Amygdala (tissue), 56 donors: ENCODE measurements around the gene CDYL2.

Source experiments
- DNase-seq, 56 donors: peaks; one replicate each; lab custom pipeline; 2025; lab: John Stamatoyannopoulos, UW

Gene CDYL2

DNA sequence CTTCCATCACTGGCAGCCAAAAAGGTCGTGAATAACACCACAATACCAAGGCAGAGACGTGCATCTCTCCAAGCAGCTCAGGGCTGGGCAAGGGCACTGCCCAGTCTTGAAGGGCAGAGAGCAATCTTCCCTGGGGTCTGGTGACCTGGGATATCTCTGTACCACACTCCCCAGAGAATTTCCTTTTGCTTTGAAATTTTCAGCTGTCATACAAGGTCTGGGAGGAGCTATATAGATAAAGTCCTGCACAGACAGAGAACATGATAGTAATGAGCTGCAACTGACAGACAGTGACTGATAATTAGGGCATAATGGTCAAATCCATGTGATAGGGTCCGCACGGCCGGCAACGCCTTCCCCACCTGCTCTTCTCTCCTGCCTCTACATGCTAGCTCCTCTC is 195.5 kb downstream of the CDYL2 start:
- DNase-seq: no peak

DNA sequence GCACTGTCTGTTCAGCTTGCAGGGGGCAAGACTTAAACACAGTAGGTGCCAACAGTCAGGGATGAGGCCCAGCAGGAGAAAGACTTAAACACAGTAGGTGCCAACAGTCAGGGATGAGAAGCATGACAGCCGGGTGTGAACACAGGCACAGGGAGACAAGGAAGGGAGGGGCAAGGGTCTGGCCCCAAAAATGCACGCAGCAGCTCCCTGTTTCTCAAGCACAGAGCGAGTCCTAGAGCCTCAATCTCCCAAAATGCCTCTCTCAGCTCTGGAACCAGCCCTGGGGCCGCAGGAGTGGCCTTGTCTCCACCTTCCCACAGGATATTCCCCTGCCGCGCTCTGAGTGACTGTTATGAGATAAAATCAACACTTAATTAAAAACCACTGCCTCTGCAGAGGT is 197.2 kb downstream of the CDYL2 start:
- DNase-seq: no peak

DNA sequence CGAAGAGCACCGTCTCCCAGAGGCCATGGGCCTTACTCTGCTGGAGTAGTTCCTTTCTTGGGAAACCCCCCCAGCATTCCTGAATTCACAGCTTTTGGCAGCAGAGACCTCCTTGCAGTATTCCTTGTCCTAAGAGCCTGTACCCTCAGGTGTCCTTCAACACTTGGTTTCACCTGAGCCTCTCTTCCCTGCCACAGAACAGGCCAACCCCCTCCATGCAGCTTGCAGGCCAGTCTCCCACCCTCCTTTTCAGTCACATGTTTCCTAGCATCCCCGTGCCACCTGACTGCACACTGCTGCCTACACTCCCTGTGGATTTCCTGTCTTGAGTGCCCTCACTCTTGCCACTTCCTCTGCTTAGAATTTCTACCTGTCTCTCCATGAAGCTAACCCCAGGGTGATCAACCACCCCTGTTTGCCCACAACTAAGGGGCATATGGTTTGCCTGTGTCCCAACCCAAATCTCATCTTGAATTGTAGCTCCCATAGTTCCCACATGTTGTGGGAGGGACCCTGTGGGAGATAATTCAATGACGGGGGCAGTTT is 198.1 kb downstream of the CDYL2 start:
- no peak for DNase-seq

DNA sequence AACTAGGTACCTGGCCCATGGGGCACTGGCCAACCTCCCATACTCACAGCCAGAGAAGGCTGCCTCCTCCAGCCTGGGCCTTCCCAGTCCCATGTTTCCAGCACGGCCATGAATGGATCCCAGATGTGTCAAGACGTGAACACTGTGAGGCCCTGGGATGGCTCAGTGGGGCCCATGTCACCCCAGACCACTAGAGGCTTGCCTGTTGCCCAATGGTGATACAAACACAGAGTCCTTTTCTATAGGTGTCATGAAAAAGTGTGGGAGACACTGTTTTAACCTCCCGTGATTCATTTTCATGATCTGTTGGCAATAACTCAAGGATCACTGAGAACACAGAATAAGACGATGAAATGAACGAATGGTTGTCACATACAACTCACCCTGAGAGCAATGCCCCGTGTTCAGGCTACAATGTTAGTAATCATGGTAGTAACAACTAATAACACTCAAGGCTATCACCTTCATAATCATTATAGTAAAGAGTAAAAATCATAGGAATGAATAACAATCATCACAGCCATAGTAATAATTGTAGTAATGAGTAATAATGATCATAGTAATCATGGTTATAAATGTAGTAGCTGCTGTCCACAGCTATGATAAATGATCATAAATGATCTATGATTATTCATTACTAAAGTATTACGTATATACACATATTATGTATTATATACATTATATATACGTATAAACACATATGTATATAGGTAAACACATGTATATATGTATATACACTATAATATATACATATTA is 199.6 kb downstream of the CDYL2 start:
- DNase-seq: no peak

DNA sequence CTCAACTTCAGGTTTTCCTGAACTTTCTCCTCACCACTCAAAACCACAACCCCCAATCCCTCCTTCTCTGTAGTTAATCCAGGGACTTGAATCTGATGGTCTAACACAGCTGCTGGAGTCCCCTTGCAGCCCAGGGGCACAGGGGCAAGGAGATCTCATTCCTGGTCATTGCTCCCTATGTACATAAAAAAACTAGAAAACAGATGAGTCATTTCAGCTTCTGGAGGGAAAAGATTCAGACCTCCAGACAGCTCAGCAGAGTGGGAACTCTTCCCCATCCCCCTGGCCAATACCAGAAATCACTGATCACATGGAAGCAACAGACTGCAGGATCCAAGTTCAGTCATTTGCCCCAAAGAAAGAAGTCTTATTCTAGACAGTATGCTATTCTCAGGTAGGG is 201.5 kb downstream of the CDYL2 start:
- no peak for DNase-seq

DNA sequence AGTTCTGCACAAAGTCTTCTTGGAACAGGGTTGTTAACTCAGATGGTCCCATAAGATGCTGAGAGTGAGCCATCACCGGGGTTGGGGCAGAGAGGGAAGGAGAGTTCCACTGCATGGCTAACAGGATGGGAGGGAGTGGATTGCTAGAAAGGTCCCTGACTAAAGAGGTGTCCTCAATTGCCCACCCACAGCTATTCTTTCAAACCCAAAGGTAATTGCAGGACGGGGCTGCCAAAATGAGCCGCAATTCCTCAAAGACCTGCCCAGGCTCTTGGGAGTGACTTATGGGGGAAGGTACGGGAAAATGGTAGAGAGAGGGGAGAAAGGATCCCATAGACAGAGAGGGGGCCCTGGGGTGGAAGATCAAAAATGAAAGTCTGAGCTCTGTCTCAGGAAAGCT is 203.2 kb downstream of the CDYL2 start:
- DNase-seq: no peak

DNA sequence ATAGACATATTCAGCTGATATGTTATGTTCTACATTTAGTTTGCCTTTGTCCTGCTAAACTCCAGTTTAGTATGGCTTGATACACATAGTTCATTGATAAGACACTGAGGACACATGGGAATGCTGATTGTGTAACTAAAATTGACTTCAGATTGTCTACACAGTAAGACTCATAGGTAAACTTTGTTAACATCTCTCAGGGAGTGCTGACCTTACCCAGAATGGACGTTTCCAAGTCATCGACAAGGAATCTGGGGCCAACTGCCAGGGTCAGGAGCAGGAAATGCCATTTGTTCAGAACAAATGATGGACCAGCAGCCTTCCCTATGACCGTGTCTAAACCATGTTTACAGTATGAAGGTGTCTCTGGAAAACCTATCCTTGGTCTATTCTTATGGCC is 204.9 kb downstream of the CDYL2 start:
- no peak for DNase-seq

DNA sequence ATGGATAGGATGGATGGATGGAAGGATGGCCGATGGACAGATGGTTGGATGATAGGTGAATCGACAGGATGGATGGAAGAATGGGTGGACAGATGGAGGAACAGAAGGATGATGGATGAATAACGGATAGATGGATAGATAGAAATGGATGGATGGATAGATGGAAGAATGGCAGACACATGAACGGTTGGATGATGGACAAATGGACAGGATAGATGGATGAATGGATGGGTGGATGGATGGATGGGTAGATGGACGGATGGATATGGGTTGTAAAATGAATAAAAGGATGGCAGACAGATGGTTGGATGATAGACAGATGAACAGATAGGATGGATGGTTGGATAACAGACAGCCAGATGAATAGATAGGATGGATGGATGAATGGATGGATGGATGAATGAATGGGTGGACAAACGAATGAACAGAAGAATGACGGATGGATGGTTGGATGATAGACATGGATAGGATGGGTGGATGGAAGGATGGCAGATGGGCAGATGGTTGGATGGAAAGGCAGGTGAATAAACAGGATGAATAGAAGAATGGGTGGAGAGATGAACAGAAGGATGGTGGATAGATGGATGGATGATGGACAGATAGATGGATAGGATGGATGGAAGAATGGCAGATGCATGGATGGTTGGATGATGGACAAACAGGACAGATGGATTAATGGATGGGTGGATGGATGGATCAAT is 207.7 kb downstream of the CDYL2 start:
- no peak for DNase-seq

DNA sequence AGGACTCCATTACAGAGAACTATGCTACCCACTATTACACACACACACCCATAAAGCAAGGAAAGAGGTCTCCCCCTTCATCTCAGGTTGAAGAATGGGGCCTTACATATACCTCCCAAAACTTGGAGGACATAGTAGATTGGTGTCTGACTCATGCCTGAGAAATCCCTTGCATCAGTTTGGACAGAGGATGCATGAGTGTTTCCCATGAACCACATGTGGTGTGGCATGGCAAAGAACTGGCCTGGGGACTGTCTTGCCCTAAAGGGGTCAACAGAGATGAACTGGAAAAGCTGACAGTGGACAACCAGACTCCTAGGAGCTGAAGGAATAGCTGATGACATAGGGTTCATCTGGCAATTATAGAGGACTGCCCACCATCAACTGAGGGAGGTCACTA is 209.6 kb downstream of the CDYL2 start:
- DNase-seq: no peak

DNA sequence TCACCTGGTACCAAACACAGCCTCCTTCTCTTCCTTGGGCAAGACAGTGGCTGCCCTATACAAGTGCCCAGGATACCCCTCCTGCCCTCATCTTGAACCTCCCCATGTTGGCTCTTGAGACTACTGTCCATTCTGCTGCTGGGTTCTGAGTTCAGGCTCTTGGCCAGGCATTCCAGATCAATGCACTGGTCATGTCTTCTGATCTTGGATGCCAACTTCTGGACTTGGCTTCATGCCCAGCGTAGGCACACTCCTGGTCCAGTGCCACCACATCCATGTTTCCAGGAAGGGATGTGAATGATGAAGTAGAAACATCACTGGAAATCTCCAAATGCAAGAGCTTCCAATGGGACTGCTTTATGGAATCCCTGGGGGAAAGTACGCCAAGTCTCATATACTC is 212.1 kb downstream of the CDYL2 start:
- no peak for DNase-seq

DNA sequence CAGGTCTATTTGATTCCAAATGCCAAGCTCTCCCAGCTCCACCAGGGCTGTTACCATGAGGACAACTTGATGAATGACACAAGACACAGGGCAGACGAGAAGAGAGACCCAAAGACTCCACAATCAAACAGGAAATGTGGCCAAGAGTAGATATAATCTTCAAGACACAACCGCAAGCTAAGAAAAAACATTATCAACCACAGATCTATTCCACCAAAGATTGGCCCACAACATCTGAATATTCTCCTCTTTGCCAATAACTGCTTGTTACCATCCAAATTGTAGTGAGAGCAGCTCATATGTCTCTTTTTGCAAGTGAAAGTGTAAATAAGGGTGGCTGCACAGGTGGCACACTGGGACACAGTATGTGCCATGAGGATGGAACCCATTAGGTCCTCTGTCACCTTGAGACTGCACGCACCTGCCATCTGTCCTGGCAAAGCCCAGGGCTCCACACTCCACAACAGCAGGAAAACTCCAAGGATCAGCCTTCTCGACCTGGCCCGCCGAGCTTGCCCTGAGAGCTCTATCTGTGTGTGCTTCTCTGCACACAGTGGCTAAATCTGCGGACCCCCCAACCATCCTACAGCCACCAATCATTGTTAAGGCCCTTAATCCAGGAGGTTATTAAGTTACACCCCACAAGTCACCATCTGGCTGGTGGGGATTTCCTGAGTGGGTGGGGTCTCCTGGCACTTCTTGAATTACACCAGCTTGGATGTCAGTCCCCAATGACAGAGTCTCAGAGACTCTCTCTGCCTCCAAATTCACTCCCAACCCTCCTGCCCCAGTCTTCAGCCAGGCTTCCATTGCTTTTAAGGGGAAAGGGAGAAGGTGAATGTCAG is 213.1 kb downstream of the CDYL2 start:
- no peak for DNase-seq

DNA sequence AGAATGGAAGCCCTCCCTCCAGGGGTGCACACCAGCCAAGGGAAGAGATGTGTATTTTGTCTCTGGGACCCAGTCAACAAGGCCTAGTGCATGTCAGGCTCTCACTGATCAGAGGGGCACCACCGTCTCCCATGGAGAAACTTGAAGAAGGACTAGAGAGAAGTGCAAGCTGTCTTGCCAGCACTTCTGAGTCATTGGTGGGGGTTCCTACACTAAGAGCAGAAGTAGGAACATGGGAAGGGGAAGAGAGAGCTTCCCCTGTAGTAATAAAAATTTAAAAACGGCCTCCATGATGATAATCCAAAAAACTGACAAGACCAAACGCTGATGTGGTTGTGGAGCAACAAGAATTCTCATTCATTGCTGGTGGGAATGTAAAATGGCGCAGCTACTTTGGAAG is 217.3 kb downstream of the CDYL2 start:
- no peak for DNase-seq

DNA sequence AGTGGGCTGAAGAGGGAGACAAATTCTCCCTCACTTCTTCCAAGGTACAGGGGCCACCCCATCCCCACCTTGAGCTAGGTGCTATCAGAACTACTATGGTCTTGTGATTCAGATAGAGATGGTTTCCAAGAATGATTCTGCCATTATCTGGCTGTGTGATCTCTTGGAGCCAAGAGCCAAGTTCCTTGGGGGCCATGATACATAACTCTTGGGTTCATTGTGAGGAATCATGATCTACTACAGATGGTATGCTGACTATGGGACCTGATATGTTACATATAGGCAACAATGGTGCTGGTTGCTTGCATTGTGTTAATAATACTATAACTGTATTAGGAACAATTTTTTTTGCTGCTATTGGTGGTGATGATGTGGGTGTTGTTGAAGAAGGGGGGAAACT is 217.9 kb downstream of the CDYL2 start:
- no peak for DNase-seq

DNA sequence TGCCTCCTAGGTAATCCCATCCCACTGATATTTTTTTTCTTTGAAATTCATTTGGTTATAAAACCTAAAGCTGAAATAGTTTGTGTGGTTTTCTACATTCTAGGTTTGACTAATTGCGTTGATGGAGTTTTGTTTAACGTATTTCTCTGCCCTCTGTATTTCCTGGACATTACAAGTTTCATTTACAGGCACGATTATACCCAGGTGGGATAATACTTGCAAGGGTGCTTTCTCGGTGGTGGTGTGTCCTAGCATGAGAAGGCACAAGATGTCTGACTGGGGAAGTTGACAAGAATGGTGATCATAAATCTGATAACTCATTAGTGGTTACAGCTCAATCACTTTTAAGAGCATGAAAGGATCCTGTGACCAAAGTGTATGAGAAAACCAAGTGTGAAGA is 218.6 kb downstream of the CDYL2 start:
- no peak for DNase-seq

DNA sequence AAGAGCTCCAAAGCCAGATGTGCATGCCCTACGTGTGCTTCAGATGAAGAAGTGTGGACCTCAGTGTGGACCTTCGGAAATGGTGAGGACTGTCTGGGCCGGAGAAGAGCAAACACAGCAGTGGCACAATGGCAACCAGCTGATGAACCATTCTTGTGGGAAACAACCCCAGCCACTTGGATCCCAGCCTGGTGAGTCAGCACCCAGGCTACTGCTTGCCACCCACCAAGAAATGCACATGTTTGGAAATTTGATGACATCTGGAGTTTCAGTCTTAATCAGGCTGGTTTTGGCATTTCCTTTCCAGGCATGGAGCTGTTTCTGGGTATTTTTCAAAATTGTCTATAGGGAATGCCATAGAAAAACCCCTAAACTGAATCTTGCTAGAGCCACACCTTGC is 220.9 kb downstream of the CDYL2 start:
- DNase-seq: peak in 2 of 56 donors; percentile 2 to 5

DNA sequence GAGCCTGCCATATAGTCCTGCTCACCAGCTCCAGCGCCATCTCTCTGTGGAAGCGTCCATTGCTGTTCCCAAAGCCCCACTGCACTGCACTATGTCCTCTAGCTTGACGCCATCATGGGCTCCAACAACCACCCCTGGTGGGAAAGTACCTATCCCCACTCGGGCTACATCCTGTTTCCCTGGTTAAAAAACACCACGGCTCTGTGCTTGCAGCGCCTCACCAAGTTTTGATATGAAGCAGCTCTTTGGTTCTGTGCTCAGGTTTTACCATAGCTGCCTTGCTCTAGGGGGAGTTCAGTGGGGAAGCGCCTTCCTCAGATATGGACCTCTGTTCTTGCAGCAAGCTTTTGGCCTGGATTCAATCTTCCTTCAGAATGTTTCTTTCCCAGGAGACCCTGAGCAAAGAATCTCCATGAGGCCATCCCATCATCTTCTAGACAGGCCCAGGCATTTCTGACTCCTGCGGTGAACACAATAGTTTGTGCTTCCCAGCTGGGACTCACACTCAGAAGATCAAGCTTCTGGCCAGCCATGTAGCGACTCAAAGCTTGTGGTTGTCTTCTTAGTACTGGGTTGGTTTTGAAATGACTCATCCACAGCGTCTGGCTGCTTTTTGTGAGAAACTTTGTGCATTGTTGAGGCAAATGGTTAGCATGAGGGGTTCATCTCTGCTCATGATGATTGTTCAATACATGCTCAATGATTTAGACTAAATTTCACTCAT is 224.1 kb downstream of the CDYL2 start:
- no peak for DNase-seq

DNA sequence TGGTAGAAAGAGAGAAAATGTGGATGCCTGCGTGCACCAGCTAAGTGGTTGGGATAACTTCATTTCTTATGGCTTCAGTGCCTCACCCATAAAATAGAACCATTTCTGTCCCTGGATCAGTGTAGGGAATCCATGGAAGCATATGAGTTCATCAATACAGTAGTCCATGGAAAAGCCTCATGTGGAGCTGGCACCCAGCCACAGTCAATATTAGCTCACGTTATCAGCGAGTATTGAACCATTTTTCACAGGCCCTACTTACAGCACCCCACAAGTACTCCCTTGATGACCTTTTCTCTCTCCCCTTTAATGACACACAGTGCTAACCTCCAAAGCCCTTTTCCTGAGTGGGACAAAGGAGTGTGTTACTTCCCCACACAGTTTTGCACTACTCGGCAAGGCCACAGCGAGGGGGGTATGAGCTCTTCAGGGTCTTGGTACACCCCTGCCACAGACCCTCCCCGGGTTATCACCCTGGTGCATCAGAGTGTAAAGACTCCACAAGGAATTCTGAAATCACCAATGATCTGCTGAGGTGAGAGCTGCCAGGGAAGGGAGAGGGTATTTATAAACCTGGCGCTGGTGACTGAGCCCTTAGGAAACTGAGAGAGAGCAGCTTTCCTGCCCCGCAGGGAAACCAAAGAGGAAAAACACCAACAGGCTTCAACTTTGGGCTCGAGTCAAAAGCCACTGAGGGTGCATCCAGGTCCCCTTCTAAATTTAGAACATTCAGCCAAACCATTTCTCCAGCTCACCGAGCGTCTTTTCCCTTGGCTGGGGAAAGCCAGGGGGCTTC is 226.7 kb downstream of the CDYL2 start:
- no peak for DNase-seq

DNA sequence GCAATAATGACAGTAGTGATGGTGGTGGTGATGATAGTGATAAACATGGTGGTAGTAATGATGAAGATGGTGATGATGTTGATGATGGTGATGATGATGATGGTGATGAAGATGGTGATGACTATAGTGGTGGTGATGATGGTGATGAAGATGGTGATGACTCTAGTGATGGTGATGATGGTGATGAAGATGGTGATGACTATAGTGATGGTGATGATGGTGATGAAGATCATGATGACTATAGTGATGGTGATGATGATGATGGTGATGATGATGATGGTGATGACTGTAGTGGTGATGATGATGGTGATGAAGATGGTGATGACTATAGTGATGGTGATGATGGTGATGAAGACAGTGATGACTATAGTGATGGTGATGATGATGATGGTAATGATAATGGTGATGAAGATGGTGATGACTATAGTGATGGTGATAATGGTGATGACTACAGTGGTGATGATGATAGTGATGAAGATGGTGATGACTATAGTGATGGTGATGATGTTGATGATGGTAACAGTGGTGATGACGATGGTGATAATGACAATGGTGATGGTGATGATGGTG is 228.0 kb downstream of the CDYL2 start:
- no peak for DNase-seq

DNA sequence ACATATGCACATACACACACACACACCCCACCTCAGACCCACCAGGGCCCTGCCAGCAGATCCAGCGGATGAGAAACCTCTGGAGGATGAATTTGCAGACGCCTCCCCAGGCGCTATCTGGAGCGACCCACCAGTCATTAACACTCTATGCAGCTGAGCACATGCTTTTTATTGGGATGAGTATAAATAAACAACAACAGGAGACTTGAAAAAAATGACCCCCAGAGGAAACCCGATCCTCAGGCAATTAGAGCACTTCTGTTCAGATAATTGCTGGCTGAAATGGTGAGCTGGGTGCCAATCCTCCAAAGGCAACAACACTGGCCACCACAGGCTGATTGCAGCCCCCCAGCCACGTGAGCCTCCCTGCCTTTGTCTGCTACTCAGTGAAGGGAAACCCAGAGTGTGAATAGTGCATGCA is 230.7 kb downstream of the CDYL2 start:
- DNase-seq: no peak
